ENCODE results near the gene PDLIM1.

Gene PDLIM1

DNA sequence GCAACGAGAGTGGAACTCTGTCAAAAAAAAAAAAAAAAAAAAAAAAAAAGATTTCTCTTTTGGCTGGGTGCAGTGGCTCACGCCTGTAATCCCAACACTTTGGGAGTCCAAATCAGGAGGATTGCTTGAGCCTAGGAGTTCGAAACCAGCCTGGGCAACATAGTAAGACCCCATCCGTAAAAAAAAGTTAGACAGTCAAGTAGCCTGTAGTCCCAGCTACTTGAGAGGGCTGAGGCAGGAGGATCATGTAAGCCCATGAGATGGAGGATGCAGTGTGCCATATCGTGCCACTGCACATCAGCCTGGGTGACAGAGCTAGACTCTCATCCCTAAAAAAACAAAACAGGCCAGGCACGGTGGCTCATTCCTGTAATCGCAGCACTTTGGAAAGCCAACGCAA, 25.2 kb downstream of the PDLIM1 start:
- no peak for DNase-seq (ENCODE audit: low read depth, low spot score)

DNA sequence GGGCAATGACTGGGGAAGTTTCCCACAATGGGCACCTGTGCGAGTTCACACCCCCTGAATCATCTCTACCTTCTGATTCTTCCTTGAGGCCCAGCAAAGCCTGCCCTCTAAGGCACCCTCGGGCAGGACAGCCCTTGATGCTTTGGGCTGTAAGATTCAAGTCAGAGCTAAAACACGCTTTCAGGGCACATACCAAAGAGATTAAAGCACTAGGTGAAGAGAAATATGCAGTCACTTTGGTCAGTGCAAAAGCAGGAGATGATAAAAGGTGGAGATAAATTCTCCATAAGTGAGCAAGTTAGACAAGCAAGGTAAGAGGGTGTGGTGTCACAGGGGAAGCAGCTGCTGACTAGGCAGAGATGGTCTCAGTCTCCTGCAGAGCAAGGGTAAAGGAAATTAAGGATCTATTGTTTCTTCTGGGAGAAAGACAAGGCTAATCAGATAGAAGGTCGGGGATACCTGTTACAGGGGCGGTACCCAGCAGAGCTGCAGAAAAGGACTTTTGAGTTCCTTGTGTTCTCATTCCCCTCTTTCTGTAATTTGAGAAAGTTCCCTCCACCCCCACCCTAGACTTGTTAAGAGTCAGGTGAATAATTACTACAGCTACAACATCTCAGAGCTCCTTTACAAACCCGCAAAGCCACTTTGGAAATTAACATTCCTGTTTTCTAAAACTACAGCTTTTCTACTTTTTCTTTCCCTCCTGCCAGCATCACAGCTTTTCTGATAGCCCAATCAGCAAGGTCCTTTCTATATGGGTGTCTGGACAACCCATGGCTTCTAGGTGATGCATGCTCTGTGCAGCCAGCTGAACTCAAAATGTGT, 26.4 kb downstream of the PDLIM1 start:
- DNase-seq (ENCODE audit: low read depth, low spot score) = no peak

DNA sequence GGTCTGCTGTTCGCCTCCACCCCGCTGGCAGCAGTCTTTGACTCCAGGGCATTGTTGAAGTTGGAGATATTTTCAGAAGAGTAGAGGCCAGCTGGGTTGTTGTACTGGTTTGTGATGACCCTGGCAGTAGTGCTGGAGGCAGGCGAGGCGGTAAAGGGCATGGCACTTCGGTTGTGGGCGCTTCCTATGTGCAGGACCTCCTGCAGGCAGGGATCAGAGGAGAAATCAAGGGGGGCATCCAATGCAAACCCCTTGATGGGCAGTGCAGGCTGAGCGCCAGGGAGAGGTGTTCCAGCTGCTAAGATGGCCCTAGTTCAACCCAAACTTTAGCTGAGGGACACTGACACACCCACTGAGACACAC, 27.0 kb downstream of the PDLIM1 start:
- no peak for DNase-seq (ENCODE audit: low read depth, low spot score)

DNA sequence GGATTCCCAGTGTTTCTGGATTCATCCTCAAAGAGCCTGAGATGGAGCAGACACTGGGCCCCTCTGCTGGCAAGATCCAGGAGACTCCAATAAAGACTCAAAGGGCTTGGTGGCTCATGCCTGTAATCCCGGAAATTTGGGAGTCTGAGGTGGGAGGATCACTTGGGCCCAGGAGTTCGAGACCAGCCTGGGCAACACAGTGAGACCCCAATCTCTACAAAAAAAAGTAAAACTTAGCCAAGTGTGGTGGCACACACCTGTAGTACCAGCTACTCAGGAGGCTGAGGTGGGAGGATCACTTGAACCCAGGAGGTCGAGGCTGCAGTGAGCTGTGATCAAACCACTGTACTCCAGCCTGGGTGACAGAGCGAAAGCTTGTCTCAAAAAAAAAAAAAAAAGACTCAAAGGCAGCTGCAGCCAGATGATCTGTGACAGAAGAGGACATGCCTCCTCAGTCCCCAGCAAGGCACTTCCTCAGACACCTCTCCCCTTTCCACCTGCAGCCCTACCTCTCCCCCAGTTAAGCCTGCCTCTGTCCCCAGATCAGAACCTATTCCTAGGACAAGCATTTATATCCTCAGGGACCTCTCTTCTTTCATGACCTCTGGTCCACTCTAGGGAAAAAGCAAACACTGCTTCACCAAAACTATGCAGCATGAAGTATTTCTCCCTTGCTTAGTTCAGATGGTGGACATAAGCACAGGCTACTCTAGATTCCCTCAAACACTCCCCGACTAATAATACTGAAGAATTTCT, 27.9 kb downstream of the PDLIM1 start:
- no peak for DNase-seq (ENCODE audit: low read depth, low spot score)

DNA sequence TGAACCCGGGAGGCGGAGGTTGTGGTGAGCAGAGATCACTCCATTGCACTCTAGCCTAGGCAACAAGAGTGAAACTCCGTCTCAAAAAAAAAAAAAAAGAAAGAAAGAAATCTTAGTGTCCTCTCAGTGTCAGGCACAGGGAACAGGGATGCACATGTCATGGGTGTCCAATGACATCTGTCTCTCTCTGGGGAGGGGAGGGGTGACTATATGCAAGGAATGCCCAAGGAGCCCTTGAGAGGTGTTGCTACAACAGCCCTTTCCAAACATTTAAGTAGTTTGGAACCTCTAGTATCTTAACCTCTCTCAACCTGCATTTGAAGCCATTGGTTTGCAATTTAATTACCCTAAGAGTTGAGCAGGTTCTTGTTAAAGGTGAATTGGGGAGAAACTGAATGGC, 28.9 kb downstream of the PDLIM1 start:
- no peak for DNase-seq (ENCODE audit: low read depth, low spot score)

DNA sequence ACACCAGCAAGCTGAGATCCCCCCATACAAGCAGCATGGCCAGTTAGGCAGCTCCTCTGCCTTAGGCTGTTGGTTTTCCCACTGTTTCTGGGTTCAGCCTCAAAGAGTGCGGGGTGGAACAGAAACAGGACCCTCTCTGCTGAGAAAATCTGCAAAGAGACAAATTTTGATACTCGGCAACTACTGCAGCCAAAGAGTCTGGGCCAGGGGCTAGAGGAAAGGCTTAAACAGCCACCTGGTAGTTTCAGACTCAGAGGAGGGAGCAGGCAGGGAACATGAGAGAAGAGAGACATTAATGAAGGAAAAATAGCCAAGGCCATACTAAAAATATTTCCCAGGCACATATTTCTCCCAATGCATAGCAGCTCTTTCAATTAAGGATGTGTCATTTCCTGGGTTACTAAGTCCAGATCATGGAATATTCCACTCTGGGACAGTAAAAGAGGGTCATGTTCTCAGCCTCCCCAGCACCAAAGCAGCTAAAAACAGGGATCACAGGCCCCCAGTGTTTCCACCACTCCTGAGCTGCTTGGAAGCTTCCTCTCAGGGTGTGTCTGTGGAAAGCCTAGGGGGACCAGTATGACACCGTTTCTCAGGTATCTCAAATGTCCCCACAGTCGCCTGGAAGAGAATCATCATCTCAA, 29.8 kb downstream of the PDLIM1 start:
- DNase-seq (ENCODE audit: low read depth, low spot score) = no peak

DNA sequence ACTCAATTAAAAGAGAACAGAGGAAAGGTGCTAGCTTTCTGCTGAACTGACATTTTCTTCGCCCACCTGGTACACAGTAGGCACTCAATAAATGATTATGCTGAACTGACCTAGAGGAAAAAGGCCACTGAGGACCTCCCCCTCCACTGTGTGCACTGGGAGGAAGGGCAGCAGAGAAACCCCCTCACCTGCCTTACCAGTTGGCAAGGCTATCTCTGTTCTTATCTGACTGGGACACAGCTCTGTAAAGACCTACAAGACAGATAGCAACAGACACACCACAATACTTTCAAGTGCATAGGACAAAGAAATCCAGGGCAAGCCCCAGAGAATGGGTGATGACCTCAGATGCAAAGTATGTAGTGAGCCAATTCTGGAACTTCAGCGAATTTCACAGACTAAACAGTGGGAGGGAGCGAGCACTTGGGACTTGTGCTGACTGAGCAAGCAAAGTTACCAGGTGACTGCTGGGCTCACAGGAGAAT, 30.4 kb downstream of the PDLIM1 start:
- peak; percentile 95 for DNase-seq (ENCODE audit: low read depth, low spot score)

DNA sequence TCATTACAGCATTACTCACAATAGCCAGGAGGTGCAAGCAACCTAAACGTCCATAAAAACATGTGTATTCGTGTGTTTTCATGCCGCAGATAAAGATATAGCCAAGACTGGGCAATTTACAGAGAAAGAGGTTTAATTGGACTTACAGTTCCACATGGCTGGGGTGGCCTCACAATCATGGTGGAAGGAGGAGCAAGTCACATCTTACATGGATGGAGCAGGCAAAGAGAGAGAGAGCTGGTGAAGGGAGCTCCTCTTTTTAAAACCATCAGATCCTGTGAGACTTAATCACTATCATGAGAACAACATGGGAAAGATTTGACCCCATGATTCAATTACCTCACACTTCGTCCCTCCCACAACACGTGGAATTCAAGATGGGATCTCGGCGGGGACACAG, 33.0 kb downstream of the PDLIM1 start:
- DNase-seq (ENCODE audit: low read depth, low spot score) = no peak

DNA sequence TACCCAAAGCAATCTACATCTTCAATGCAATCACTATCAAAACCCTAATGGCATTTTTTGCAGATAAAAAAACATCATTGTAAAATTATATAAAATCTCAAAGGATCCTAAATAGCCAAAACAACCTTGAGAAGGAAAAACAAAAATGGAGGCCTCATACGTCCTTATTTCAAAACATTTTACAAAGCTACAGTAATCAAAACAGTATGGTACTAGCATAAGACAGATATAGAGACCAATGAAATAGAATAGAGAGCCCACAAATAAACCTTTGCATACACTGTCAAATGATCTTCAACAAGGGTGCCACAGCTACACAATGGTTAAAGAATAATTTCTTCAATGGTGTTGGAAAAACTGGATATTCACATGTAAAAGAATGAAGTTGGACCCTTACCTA, 34.5 kb downstream of the PDLIM1 start:
- DNase-seq (ENCODE audit: low read depth, low spot score) = no peak

DNA sequence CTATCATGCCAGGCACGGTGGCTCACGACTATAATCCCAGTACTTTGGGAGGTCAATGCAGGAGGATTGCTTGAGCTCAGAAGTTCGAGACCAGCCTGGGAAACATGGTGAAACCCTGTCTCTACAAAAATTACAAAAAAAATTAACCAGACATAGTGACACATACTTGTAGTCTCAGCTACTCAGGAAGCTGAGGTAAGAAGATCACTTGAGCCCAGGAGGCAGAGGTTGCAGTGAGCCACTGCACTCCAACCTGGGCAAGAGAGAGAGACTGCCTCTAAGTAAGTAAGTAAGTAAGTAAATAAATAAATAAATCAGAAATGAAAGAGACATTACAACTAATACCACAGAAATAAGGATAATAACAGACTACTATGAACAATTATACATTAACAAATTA, 36.2 kb downstream of the PDLIM1 start:
- DNase-seq (ENCODE audit: low read depth, low spot score) = no peak

DNA sequence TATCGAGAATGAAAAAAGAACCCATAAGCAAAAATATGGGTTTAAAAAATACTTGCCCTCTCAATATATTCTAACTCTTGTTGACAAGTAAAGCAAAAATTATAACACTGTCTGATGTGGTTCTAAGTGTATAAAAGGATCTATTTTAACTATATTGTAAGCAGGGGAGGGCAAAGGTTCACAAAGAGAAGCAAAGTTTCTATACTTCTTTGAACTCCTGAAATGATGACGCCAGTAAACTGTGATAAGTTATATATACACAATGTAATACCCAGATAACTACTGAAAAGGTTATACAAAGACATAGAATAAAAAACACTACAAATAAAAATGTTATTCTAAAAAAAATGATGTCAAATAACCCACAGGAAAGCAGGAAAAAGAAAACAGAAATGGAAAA, 37.1 kb downstream of the PDLIM1 start:
- DNase-seq (ENCODE audit: low read depth, low spot score) = no peak

DNA sequence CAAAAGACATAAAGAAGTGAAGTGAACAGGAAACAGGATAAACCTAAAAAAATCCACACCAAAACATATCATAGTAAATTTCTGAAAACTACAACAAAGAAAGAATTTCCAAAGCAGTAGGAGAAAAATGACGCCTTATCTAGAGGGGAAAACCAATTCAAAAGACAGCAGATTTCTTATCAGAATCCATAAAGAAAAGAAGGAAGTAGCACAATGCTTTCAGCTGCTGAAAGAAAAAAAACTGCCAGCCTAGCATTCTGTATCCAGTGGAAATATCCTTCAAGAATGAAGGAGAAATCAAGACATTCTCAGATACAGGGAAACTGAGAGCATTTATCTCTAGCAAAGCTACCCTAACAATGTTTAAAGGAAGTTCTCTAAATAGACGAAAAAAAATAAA, 37.8 kb downstream of the PDLIM1 start:
- no peak for DNase-seq (ENCODE audit: low read depth, low spot score)

DNA sequence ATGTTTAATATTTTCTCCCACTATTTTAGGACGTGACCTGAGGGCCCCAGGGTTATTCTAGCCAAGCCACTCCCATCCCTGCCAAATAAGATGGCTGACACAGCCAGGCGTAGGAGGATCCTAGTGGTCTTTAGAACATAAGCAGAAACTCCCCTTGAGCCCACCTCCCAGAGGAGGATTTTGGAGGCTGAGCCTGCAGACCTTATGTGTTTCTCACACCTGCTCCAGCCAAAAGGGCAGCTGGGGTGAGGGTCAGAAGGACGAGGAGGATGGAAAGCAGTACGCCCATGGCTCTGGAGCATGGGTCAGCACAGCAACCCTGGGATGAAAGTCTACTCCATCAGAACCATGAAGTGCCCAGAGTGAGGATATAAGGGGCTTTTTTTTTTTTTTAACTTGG, 39.9 kb downstream of the PDLIM1 start:
- no peak for DNase-seq (ENCODE audit: low read depth, low spot score)

DNA sequence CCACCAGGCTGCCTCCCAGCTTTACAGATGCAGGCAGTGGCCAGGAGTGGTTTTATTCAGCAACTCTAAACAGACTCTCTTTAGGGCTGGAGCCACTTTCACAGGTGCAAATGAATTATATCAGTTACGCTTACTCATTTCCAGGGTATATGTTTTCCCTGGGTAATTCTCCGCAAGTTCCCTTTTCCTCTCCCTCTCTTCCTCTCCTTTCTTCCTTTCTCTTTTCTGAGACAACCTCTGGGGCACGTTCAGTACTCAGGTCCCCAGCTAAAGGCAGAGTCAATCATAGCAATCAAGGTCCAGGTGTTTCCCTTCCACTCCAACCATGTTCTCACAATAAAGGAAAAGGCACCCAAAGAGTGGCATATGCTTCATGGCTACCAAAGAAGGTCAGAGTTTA, 41.3 kb downstream of the PDLIM1 start:
- no peak for DNase-seq (ENCODE audit: low read depth, low spot score)

DNA sequence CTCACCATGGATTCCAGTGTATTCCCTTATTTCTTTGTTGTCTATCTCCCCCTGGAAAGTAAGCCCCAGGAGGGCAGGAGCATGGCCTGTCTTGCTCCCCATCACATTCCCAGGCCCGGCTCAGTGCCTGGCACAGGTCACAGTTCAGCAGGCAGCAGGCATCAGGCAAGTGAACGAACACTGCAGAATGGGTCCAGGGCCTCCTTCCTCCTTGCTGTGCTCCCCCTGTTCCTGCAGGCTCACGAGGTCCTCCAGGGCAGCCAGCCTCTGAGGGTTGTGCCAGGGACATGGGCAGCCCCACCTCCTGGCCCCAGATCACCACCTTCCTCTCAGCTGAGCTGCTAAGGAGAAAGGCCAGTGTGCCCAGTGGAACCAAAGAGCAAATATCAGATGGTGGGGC, 41.8 kb downstream of the PDLIM1 start:
- no peak for DNase-seq (ENCODE audit: low read depth, low spot score)

DNA sequence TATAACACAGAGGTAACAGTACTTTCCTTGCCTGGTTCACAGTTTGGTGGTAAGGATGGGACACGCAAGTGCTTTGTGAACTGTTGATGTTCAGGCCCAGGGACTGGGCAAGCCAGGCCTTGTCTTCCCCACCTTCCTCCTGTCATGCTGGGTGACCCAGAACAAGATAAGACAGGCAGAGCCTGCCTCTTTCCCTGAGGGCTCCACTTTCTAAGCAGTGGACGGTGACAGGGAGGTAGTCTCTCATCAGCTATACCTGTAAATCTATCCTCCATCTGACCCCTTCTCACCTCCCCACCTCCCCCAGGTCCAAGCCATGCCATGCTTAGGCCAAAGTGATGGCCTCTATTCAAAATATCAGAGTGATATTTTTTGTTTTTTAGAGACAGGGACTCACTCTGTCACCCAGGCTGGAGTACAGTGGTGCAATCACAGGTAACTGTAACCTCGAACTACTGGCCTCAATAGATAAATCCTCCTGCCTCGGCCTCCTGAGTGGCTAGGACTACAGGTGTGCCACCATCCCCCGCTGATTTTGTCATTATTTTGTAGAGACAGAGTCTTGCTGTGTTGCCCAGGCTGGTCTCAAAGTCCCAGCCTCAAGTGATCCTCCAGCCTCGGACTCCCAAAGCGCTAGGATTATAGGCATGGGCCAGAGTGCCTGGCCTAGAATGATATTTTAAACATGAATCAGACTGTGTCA, 42.8 kb downstream of the PDLIM1 start:
- no peak for DNase-seq (ENCODE audit: low read depth, low spot score)

DNA sequence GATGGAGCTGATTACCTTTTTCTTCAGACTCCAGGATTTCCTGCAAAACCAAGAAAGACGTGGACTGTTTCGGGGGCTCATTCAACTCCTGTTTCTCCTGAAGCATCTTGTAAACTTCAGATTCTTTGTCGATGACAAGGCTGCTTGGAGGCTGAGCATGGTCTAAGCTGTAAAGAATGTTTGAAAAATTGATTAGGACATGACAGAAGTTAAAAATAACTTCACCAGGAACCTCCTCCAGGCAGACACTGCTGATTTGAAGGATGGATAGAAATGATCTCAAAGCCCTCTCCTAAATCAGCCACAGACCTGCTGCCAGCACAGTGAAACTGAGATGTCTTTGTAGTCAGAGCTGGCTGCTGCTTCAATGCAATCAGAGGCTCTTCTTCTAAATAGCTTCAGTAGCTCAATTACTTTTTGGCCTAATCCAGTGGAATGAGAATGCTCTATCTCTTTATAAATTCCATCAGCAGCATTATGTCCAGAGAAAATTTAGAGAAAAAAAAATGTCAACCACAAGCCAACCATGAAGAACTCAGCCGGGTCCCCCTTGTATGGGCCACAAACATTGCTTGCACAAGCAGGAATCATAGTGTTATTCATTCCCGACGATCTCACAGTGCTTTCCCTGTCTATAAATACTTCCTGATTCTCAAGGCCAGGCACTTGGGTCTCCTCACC, 43.5 kb downstream of the PDLIM1 start:
- DNase-seq (ENCODE audit: low read depth, low spot score) = peak; percentile 73

DNA sequence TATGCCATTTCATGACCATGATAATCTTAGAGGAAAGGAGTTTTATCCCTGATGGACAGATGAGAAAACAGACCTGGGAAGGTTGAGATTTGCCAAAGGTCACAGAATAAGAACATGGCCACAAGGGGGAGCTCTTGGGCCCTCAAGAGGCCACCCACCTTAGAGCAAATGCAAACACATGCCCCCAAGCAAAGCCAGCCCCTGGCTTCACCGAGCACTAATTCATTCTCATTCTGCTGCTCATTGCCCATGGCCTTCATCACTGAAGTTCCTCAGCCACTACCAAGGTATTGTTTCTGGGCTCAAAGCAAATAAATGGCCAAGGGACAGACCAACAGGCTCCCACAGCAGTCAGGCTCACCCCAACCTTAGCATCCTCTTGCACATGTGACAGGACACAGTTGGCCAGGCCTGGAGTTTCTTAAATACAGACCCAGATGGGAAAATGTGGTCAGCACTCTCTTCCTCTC, 44.2 kb downstream of the PDLIM1 start:
- DNase-seq (ENCODE audit: low read depth, low spot score) = peak; percentile 89

DNA sequence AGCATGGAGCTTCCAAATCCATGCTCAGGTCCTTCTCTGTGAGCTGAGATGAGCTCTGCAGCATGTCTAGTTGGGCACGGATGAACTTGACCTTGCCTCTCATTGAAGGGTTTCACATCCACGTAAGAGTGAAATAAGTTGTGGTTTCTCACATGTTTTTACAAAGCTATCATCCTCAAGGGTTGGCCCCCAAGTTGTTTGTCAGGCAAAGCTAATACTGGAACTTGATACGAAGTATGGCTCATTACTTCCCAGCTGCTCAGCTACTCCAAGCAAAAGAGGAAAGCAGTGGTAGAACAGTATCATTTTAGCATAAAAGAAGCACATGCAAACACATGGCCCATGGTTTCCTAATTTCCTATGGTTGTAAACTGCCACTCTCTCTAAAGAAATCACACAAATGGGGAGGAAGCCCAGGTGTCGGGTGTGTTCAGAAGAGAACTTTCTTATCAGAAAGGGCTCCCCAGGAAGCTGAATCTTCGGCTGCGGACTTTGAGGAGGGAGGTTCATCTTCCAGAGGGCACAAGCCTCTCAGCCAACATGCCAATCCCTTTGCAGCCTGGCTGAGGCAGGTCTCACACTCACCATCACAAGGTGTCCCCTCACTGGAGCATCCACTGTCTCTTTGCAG, 45.3 kb downstream of the PDLIM1 start:
- no peak for DNase-seq (ENCODE audit: low read depth, low spot score)

DNA sequence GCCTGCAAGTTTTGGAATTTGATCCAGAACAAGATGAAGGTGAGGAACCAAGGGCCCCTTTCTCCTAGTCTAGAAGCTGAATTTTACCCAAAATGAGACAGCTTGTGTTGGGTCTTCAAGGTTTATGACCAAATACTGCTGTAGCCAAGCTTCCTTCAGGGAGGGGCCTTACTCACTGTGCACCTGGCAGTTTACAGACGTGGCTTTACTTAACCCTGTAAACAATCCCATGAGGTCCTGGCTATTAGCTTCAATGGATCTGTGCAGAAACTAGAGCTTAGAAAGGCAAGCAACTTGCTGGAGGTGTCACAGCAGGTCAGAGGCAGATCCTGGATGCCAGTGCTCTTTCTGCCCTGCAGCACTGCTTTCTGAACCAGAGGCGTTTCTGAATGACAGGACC, 46.7 kb downstream of the PDLIM1 start:
- DNase-seq (ENCODE audit: low read depth, low spot score) = no peak

DNA sequence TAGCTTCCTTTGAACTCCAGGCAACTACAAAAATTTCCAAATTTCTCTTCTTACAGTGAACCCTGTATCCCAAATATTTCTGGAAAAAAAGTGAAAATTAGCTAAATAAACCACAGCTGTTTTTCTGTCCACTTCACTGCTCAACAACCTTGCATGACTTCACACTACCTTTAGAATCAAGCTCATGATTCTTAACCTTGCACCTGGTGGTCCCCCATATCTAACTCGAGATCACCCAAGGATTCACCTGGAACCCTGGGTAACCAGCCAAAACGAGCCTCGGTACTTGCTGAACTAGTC, 47.5 kb downstream of the PDLIM1 start:
- DNase-seq (ENCODE audit: low read depth, low spot score) = no peak

Measured in astrocyte of the hippocampus (primary cell).